Mucosa of descending colon (tissue), 3 donors: Measurements from ENCODE around the gene PDC. TPM values are rescaled to one million over a fixed set of nuclear protein-coding genes. Genes with fewer than 3 reads are reported as not detected.

Source experiments
- ATAC-seq: fragments of 200-7000 bp; cut with Tn5 transposase; one replicate; pipeline ENCODE4 v1.9.1; 2020; ENCODE audit warnings: mild to moderate bottlenecking, moderate library complexity
- DNase-seq, 3 donors: peaks; one replicate each; pipeline ENCODE4 v3.0.0-alpha.2; 2020
- H3K36me3 ChIP-seq: fragments of 200-600 bp; one replicate; pipeline ENCODE4 v1.8.0; 2021; ENCODE audit warnings: low read depth, mild to moderate bottlenecking
- H3K4me1 ChIP-seq: fragments of 200-600 bp; one replicate; pipeline ENCODE4 v1.8.0; 2021; ENCODE audit warnings: low read depth, mild to moderate bottlenecking
- H3K4me3 ChIP-seq: fragments of 200-600 bp; one replicate; pipeline ENCODE4 v1.8.0; 2021; ENCODE audit warnings: mild to moderate bottlenecking
- H3K9me3 ChIP-seq: fragments of 200-600 bp; one replicate; pipeline ENCODE4 v1.8.0; 2021; ENCODE audit warnings: mild to moderate bottlenecking
- intact Hi-C, 2 donors: fragments of 100-400 bp; cut with DNase I in 1 of 2; cut with micrococcal nuclease in 1 of 2; formaldehyde crosslinking; loops; one replicate each; pipeline versions ENCODE4 v1.11.0 to v1.11.1; 2022; cut with DNase I, micrococcal nuclease
- long read RNA-seq, 2 donors: library from polyadenylated mRNA; unstranded; transcript quantifications; one replicate each; pipeline ENCODE4 v2.0.0, GENCODE V29; 2019 to 2021
- total RNA-seq, 3 donors: library from RNA; stranded (reverse); fragmentation: NEBNext Ultra II Directional in 2 of 3; extraction: Animal tissue kit (Norgen Biotek cat#: 25700) in 2 of 3; gene quantifications; one replicate each; pipeline versions ENCODE4 v1.2.1 to v1.2.4, GENCODE V29; 2021 to 2023
- TF ChIP-seq, protein P1 (sequence below): fragments of 200-600 bp; IDR thresholded peaks from one replicate; pipeline ENCODE4 v1.8.0; 2022; ENCODE audit warnings: antibody characterized with exemption, mild to moderate bottlenecking
- donor health status: DM: no; HTN: no; CAD: no; lungs with moderate emphysema.
- donor health status: DM: no; HTN: no; CAD: no.
- donor health status: DM: no; HTN: yes; CAD: no.

The PDC gene
- not detected for total RNA-seq
- long read RNA-seq, donor 1 = 0 reads
- long read RNA-seq, donor 2 = 0 reads

DNA sequence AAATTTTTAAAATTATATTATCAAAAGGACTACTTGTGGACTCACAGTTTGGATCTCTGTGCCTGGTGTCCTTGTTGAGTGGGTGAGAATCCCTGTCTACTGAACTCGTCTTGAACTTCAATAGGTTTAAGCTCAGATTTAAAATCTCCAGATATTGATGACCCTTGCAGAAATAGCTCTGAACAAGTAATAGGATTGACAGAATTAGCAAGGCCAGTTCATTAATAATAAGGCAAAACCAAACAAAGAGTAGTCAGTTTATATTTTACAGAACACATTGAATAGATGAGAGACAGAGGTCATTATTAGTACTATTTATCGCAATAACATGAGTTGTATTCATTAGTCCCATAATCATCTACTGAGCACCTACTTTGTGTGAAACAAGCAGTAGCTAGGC is at the start of gene PDC:
TSS of gene PDC (minus strand) at position 101 of the 400 bp plus-strand sequence. CDS start 11,655 bp downstream, outside the sequence.
- no peaks in the 10 kb centered on the region for H3K9me3 ChIP-seq
- intact Hi-C loops = no loop called here
- H3K36me3 ChIP-seq = no peaks in the 10 kb centered on the region
- TF ChIP-seq, protein P1, sequence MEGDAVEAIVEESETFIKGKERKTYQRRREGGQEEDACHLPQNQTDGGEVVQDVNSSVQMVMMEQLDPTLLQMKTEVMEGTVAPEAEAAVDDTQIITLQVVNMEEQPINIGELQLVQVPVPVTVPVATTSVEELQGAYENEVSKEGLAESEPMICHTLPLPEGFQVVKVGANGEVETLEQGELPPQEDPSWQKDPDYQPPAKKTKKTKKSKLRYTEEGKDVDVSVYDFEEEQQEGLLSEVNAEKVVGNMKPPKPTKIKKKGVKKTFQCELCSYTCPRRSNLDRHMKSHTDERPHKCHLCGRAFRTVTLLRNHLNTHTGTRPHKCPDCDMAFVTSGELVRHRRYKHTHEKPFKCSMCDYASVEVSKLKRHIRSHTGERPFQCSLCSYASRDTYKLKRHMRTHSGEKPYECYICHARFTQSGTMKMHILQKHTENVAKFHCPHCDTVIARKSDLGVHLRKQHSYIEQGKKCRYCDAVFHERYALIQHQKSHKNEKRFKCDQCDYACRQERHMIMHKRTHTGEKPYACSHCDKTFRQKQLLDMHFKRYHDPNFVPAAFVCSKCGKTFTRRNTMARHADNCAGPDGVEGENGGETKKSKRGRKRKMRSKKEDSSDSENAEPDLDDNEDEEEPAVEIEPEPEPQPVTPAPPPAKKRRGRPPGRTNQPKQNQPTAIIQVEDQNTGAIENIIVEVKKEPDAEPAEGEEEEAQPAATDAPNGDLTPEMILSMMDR = no peak
- DNase-seq (no peak), ATAC-seq (no peak)
- H3K4me3 ChIP-seq = no peak within 1 kb of the TSS
- H3K4me1 ChIP-seq = no peaks in the 10 kb centered on the region

DNA sequence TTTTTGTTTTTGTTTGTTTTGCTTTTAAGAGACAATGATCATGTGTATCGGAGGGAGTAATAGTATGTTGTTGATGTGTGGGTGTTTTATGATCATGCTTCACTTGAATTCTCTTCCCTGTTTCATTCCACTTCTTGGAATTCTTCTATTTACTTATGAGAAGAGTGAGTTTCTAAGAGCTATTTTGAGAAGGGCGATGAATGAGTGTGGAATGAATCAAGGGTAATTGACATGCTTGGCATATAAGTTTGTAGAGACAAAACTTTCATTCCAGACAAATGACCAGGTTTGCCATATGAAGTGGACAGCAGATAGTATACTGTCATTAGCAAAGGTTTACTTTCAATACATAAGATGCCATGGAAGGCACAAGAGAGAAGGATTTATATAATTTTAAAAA is 42.3 kb upstream of the PDC start:
- no peak overlapping the region for H3K4me3 ChIP-seq
- H3K36me3 ChIP-seq = no peaks in the 10 kb centered on the region
- ATAC-seq = no peak

DNA sequence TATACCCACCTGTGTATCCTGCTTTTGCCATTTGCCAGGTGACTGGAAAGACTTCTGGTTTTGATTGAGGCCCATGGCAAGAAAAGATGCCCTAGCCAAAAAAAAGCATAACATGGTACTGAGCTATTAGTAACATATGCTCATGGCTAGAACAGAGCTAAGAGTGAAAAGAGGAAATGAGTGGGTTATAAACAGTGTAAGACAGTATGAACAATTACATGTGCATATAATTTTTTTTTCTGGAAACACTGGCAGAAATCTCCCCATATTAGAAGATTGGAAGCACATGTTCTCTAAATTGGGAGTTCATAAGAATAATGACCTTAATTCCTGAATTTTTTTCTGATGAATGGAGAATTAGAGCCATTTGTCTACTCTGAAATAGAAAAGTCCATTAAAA is 41.2 kb upstream of the PDC start:
- H3K36me3 ChIP-seq = no peaks in the 10 kb centered on the region
- no peaks in the 10 kb centered on the region for H3K4me1 ChIP-seq
- H3K9me3 ChIP-seq = no peaks in the 10 kb centered on the region
- DNase-seq = no peak
- H3K4me3 ChIP-seq = no peak overlapping the region
- intact Hi-C loops = no loop called here
- TF ChIP-seq, protein P1 = no peak
- no peak for ATAC-seq

More for the DNA sequence above, 42.3 kb upstream of the PDC start:
- no peaks in the 10 kb centered on the region for H3K9me3 ChIP-seq
- DNase-seq = no peak
- no peaks in the 10 kb centered on the region for H3K4me1 ChIP-seq
- TF ChIP-seq, protein P1 = no peak
- intact Hi-C loops = no loop called here

DNA sequence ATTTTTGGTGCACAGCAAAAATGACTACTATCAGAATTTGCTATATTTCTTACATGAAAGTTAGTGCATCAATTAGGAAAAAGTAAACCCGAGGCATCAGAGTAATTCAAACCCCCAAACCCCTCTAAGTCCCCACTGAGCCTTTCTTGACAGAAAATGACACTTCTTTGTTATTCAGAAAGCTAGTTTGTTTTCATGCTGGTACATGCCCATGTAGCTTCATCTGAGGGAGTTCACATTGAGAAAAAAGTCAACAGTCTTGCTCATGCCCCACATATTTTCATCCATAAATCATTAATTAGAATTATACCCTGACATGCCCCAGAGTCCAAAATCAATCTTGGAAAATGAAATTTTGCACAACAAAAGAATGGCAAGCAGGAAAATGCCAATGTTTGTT is 39.9 kb upstream of the PDC start:
- H3K36me3 ChIP-seq = no peaks in the 10 kb centered on the region
- no peak for ATAC-seq
- intact Hi-C loops = no loop called here

DNA sequence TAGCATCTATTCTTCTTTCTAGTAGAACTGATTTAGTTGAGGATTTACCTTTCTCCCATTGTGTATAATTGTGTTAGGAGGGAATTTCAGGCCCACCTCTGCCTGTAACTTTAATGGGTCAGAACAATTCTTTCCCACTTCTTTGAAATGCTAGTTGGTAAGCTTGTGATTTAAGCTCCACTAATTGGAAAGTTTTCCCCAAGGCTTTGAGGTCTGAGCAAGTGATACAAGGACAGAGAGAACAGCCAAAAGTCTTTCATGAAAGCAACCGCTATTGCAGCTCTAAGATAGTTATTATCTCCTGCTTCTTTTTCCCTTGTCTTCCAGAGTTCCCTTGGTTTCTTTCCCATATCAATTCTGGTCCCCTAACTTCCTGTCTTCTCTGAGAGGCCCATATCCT is 38.7 kb upstream of the PDC start:
- DNase-seq (no peak), ATAC-seq (no peak)
- Histone ChIP-seq H3K4me3 (no peak overlapping the region), H3K4me1 (no peaks in the 10 kb centered on the region), H3K9me3 (no peaks in the 10 kb centered on the region), H3K36me3 (no peaks in the 10 kb centered on the region)
- TF ChIP-seq, protein P1 = no peak
- intact Hi-C loops = no loop called here

More for the DNA sequence above, 39.9 kb upstream of the PDC start:
- Histone ChIP-seq H3K4me3 (no peak overlapping the region), H3K9me3 (no peaks in the 10 kb centered on the region), H3K4me1 (no peaks in the 10 kb centered on the region)
- DNase-seq = no peak
- TF ChIP-seq, protein P1 = no peak
